GM23338 (cell line): ENCODE measurements around the gene PYGB. TPM values are rescaled to one million over a fixed set of nuclear protein-coding genes. Genes with fewer than 3 reads are reported as not detected.

Experiments
- ATAC-seq: fragments of 200-7000 bp; cut with Tn5 transposase; 3 replicates; pipeline ENCODE4 v1.9.1; 2020
- DNase-seq: peaks from one replicate; pipeline ENCODE4 v3.0.0-alpha.2; 2015; ENCODE audit warnings: low spot score
- H2AFZ ChIP-seq: fragments of 200-600 bp; sonication (generic); 2 replicates; pipeline ENCODE4 v1.8.0; 2016; ENCODE audit warnings: antibody characterized with exemption, mild to moderate bottlenecking, moderate library complexity
- H3F3A ChIP-seq: fragments of 200-600 bp; sonication (generic); replicated peaks from 2 replicates; pipeline ENCODE4 v1.8.0; 2017; ENCODE audit warnings: antibody characterized with exemption, mixed run types, low read depth
- H3K27ac ChIP-seq: fragments of 200-600 bp; sonication (generic); 2 replicates; pipeline ENCODE4 v1.6.1; 2016; ENCODE audit warnings: low read depth
- H3K27me3 ChIP-seq: fragments of 200-600 bp; sonication (generic); 2 replicates; pipeline ENCODE4 v1.8.0; 2016; ENCODE audit warnings: mild to moderate bottlenecking, mixed run types, moderate library complexity; ENCODE audit not compliant: insufficient read depth
- H3K36me3 ChIP-seq: fragments of 200-600 bp; sonication (generic); 2 replicates; pipeline ENCODE4 v1.8.0; 2016; ENCODE audit warnings: mild to moderate bottlenecking; ENCODE audit not compliant: insufficient read depth
- H3K4me1 ChIP-seq: fragments of 200-600 bp; sonication (generic); 2 replicates; pipeline ENCODE4 v1.8.0; 2016; ENCODE audit warnings: mild to moderate bottlenecking, moderate library complexity; ENCODE audit not compliant: insufficient read depth
- H3K4me2 ChIP-seq: fragments of 200-600 bp; sonication (generic); 2 replicates; pipeline ENCODE4 v1.7.1; 2017; ENCODE audit warnings: mixed run types
- H3K4me3 ChIP-seq: fragments of 200-600 bp; sonication (generic); 2 replicates; pipeline ENCODE4 v1.6.1; 2016; ENCODE audit warnings: mixed run types
- H3K79me2 ChIP-seq: fragments of 200-600 bp; sonication (generic); replicated peaks from 2 replicates; pipeline ENCODE4 v1.8.0; 2017; ENCODE audit warnings: mild to moderate bottlenecking; ENCODE audit not compliant: insufficient read depth
- H3K9me2 ChIP-seq: fragments of 200-600 bp; sonication (generic); 2 replicates; pipeline ENCODE4 v1.8.0; 2017; ENCODE audit not compliant: insufficient read depth
- H4K20me1 ChIP-seq: fragments of 200-600 bp; sonication (generic); replicated peaks from 2 replicates; pipeline ENCODE4 v1.8.0; 2017; ENCODE audit warnings: mild to moderate bottlenecking; ENCODE audit not compliant: insufficient read depth
- H3K27ac Mint-ChIP-seq: 2 replicates; pipeline ENCODE4 v1.8.0; 2020; ENCODE audit warnings: inconsistent platforms, mild to moderate bottlenecking, moderate library complexity, mixed read lengths
- H3K27me3 Mint-ChIP-seq: 3 replicates; pipeline ENCODE4 v1.8.0; 2022; ENCODE audit warnings: low read depth, mild to moderate bottlenecking, moderate library complexity, mixed read lengths, inconsistent platforms; ENCODE audit not compliant: insufficient read depth, poor library complexity
- H3K36me3 Mint-ChIP-seq: 3 replicates; pipeline ENCODE4 v1.8.0; 2021; ENCODE audit warnings: low read depth, mild to moderate bottlenecking, inconsistent platforms, moderate library complexity, mixed read lengths
- H3K4me1 Mint-ChIP-seq: 3 replicates; pipeline ENCODE4 v1.8.0; 2020; ENCODE audit warnings: mild to moderate bottlenecking, inconsistent platforms, mixed read lengths
- H3K4me3 Mint-ChIP-seq: 3 replicates; pipeline ENCODE4 v1.8.0; 2021; ENCODE audit warnings: moderate library complexity, mild to moderate bottlenecking, inconsistent platforms, mixed read lengths
- H3K9me3 Mint-ChIP-seq: 3 replicates; pipeline ENCODE4 v1.8.0; 2020; ENCODE audit warnings: moderate library complexity, mild to moderate bottlenecking, inconsistent platforms, mixed read lengths
- CREB1 ChIP-seq: fragments of 250-450 bp; sonication (Bioruptor Pico); IDR thresholded peaks from 2 replicates; pipeline ENCODE4 v1.5.0; 2020; ENCODE audit warnings: low read depth, mild to moderate bottlenecking, moderate library complexity
- CTCF ChIP-seq, 2 experiments: fragments of 200-600 bp in 1 of 2; sonication (generic) in 1 of 2; conservative IDR thresholded peaks; 2 replicates each; pipeline versions ENCODE4 v1.5.1 to v1.6.1; 2016 to 2017; ENCODE audit warnings: antibody characterized with exemption in 2 of 2, low read depth in 2 of 2, mild to moderate bottlenecking in 2 of 2, moderate library complexity in 1 of 2
- ETS1 ChIP-seq: IDR thresholded peaks from 2 replicates; pipeline ENCODE4 v1.6.1; 2016; ENCODE audit warnings: antibody characterized with exemption
- EZH2 ChIP-seq: fragments of 200-600 bp; sonication (generic); IDR thresholded peaks from one replicate; pipeline ENCODE4 v1.8.0; 2017; ENCODE audit warnings: antibody characterized with exemption, mild to moderate bottlenecking, low read depth; ENCODE audit not compliant: unreplicated experiment
- EZH2phosphoT487 ChIP-seq: fragments of 200-600 bp; sonication (generic); IDR thresholded peaks from one replicate; pipeline ENCODE4 v1.8.1; 2018; ENCODE audit warnings: antibody characterized with exemption; ENCODE audit not compliant: unreplicated experiment
- JUNB ChIP-seq: IDR thresholded peaks from one replicate; pipeline ENCODE4 v1.6.1; 2016; ENCODE audit warnings: antibody characterized with exemption; ENCODE audit not compliant: unreplicated experiment
- NANOG ChIP-seq: IDR thresholded peaks from 2 replicates; pipeline ENCODE4 v1.6.1; 2016; ENCODE audit warnings: antibody characterized with exemption, borderline replicate concordance
- POLR2AphosphoS5 ChIP-seq: IDR thresholded peaks from 2 replicates; pipeline ENCODE4 v1.6.1; 2016; ENCODE audit warnings: antibody characterized with exemption, low read depth
- STAT1 ChIP-seq: IDR thresholded peaks from one replicate; pipeline ENCODE4 v1.6.1; 2016; ENCODE audit warnings: antibody characterized with exemption; ENCODE audit not compliant: unreplicated experiment
- ZNF114 ChIP-seq: fragments of 250-450 bp; sonication (Bioruptor Pico); IDR thresholded peaks from 2 replicates; pipeline ENCODE4 v1.5.0; 2020; ENCODE audit warnings: mild to moderate bottlenecking, moderate library complexity
- ZNF462 ChIP-seq: fragments of 250-450 bp; sonication (Bioruptor Pico); IDR thresholded peaks from 2 replicates; pipeline ENCODE4 v1.5.0; 2020; ENCODE audit warnings: mild to moderate bottlenecking, moderate library complexity
- polyA plus RNA-seq: library from polyadenylated mRNA; unstranded; fragments of >200 nt; fragmentation: Nextera tagmentation; extraction: Ambion mirVana; gene quantifications from 2 replicates; pipeline ENCODE4 v1.2.1, GENCODE V29; 2016
- total RNA-seq: library from RNA; depleted of rRNA; stranded (reverse); fragments of >200 nt; shearing (Covaris generic); gene quantifications from 2 replicates; pipeline ENCODE4 v1.2.3, GENCODE V29; 2014

PYGB gene
- total and polyA plus RNA-seq, 2 experiments from 2014 or later = 15.6 to 64.0 TPM

- TF ChIP-seq CTCF (conservative IDR thresholded peaks at IDR 0.05; ENCODE audit: low read depth in 2 of 2) (no peak), EZH2phosphoT487 (no peak), ETS1 (no peak), NANOG (no peak), POLR2AphosphoS5 (no peak), ZNF114 (CRISPR knock-in tag) (no peak), JUNB (no peak)
Measured at GRCh38 chr20:25213566-25214425, 34.1 kb upstream of the PYGB start (continued).

- H3K36me3 ChIP-seq = no peaks in the 10 kb centered on the region
- TF ChIP-seq ZNF462 (CRISPR knock-in tag) (no peak), JUNB (no peak), CREB1 (CRISPR knock-in tag) (no peak), EZH2phosphoT487 (no peak), POLR2AphosphoS5 (no peak), STAT1 (no peak), ETS1 (no peak), EZH2 (no peak), ZNF114 (CRISPR knock-in tag) (no peak), NANOG (no peak)
Measured at GRCh38 chr20:25214426-25214790, 33.5 kb upstream of the PYGB start.

More at GRCh38 chr20:25214426-25214790, 33.5 kb upstream of the PYGB start:
- DNase-seq = no peak
- Mint-ChIP-seq H3K4me3 (no peak overlapping the region), H3K36me3 (peaks cover 10% of the 10 kb centered on the region), H3K9me3 (no peaks in the 10 kb centered on the region), H3K27ac (no peak overlapping the region), H3K4me1 (0 out of 3 replicates have a peak, but pooled peaks cover 2% of the 10 kb centered on the region), H3K27me3 (peaks cover 4% of the 10 kb centered on the region)
- H4K20me1 ChIP-seq = peaks cover 5% of the 10 kb centered on the region; the same call in 1 of the 2 replicates
- H3K9me2 ChIP-seq = no peaks in the 10 kb centered on the region
- no peak overlapping the region for H3K4me3 ChIP-seq
- no peaks in the 10 kb centered on the region for H3K4me1 ChIP-seq
- H3F3A ChIP-seq = no peaks in the 10 kb centered on the region
- H3K79me2 ChIP-seq = no peaks in the 10 kb centered on the region
- H3K4me2 ChIP-seq = no peak overlapping the region
- no peak for ATAC-seq
- H3K27ac ChIP-seq = no peak overlapping the region
- H3K27me3 ChIP-seq = no peaks in the 10 kb centered on the region
- H2AFZ ChIP-seq = no peak overlapping the region
